GM12801 (cell line): Measurements from ENCODE around the gene TRRAP.

ENCODE experiments used
- CTCF ChIP-seq: IDR thresholded peaks from one replicate; pipeline ENCODE4 v1.5.1; 2011; ENCODE audit warnings: control low read depth; ENCODE audit not compliant: insufficient read length; ENCODE audit errors: extremely low read depth

TRRAP gene

GRCh38 chr7:98869027-98869596, 9.2 kb upstream of the TRRAP start:
- no peak for TF ChIP-seq CTCF

GRCh38 chr7:98869597-98870120, 8.7 kb upstream of the TRRAP start, which contains the start of gene TMEM130:
TMEM130 (minus strand) TSS chr7:98870014; CDS start chr7:98869861, 153 bp downstream.
- no peak for TF ChIP-seq CTCF

GRCh38 chr7:98870121-98870651, 8.1 kb upstream of the TRRAP start:
- no peak for TF ChIP-seq CTCF

GRCh38 chr7:98870807-98871491, 7.4 kb upstream of the TRRAP start:
- TF ChIP-seq CTCF, result no peak

- TF ChIP-seq CTCF, result no peak
Observed at GRCh38 chr7:98872328-98872924, 5.9 kb upstream of the TRRAP start.

- TF ChIP-seq CTCF, result no peak
Observed at GRCh38 chr7:98874942-98875341, 3.4 kb upstream of the TRRAP start.

GRCh38 chr7:98875501-98875900, 2.8 kb upstream of the TRRAP start:
- TF ChIP-seq CTCF, result no peak
